Fibroblast of lung (primary cell): Measurements from ENCODE around the gene CLASP1. TPM values are rescaled to one million over a fixed set of nuclear protein-coding genes. Genes with fewer than 3 reads are reported as not detected.

Experiments
- DNase-seq, 2 donors: peaks; one replicate each; pipeline versions ENCODE4 v3.0.0 to v3.0.0-alpha.2; 2010; ENCODE audit warnings: low read depth in 2 of 2
- H2AFZ ChIP-seq: 2 replicates; pipeline ENCODE4 v1.5.1; 2012; ENCODE audit warnings: low read length, control low read depth, inconsistent platforms
- H3K27ac ChIP-seq: 2 replicates; pipeline ENCODE4 v1.5.1; 2011; ENCODE audit warnings: low read length, control low read depth; ENCODE audit not compliant: insufficient read depth
- H3K27me3 ChIP-seq: 2 replicates; pipeline ENCODE4 v1.5.1; 2011; ENCODE audit warnings: mild to moderate bottlenecking, low read length; ENCODE audit not compliant: control insufficient read depth, insufficient read depth
- H3K36me3 ChIP-seq: 2 replicates; pipeline ENCODE4 v1.5.1; 2011; ENCODE audit warnings: low read length; ENCODE audit not compliant: control insufficient read depth, insufficient read depth
- H3K4me1 ChIP-seq: 2 replicates; pipeline ENCODE4 v1.5.1; 2011; ENCODE audit warnings: low read length; ENCODE audit not compliant: control insufficient read depth, insufficient read depth; ENCODE audit errors: extremely low read depth
- H3K4me2 ChIP-seq: 2 replicates; pipeline ENCODE4 v1.5.1; 2011; ENCODE audit warnings: low read length, control low read depth; ENCODE audit not compliant: insufficient read depth; ENCODE audit errors: extremely low read depth
- H3K4me3 ChIP-seq, 4 experiments: fragments of 200-600 bp in 1 of 4; sonication (generic) in 1 of 4; replicated peaks in 1 of 4; 2 replicates each; pipeline ENCODE4 v1.5.1; 2011 to 2016; ENCODE audit warnings: low read length in 4 of 4, low read depth in 3 of 4, mild to moderate bottlenecking in 3 of 4, control low read depth in 2 of 4, inconsistent platforms in 1 of 4, mixed read lengths in 1 of 4; ENCODE audit not compliant: insufficient read depth in 1 of 4; ENCODE audit errors: control extremely low read depth in 1 of 4
- H3K79me2 ChIP-seq: 2 replicates; pipeline ENCODE4 v1.5.1; 2012; ENCODE audit warnings: mild to moderate bottlenecking, low read length, inconsistent platforms; ENCODE audit not compliant: control insufficient read depth, insufficient read depth
- H3K9ac ChIP-seq: 2 replicates; pipeline ENCODE4 v1.5.1; 2011; ENCODE audit warnings: mild to moderate bottlenecking, low read length, control low read depth; ENCODE audit not compliant: insufficient read depth
- H3K9me3 ChIP-seq: 2 replicates; pipeline ENCODE4 v1.5.1; 2012; ENCODE audit warnings: low read depth, low read length; ENCODE audit not compliant: control insufficient read depth, insufficient read depth
- H4K20me1 ChIP-seq: 2 replicates; pipeline ENCODE4 v1.5.1; 2011; ENCODE audit warnings: low read length; ENCODE audit not compliant: control insufficient read depth, insufficient read depth; ENCODE audit errors: extremely low read depth
- CTCF ChIP-seq, 2 donors: IDR thresholded peaks in 1 of 2; conservative IDR thresholded peaks in 1 of 2; 1 replicate in 1 of 2; 2 replicates in 1 of 2; pipeline ENCODE4 v1.5.1; 2011 to 2012; ENCODE audit warnings: low read length in 2 of 2, control low read depth in 1 of 2, inconsistent platforms in 1 of 2, low read depth in 1 of 2, mild to moderate bottlenecking in 1 of 2
- EZH2 ChIP-seq: IDR thresholded peaks from 2 replicates; pipeline ENCODE4 v1.5.1; 2012; ENCODE audit warnings: low read length, control low read depth, mild to moderate bottlenecking; ENCODE audit errors: missing control alignments
- polyA plus RNA-seq, 2 donors: library from polyadenylated mRNA; depleted of rRNA in 1 of 2; stranded (reverse) in 1 of 2; unstranded in 1 of 2; fragments of >200 nt; gene quantifications; 2 replicates each; pipeline ENCODE4 v1.2.1, GENCODE V29; 2011 to 2012; ENCODE audit warnings: missing spikeins in 1 of 2
- total RNA-seq: library from RNA; depleted of rRNA; stranded (reverse); fragments of >200 nt; gene quantifications from 2 replicates; pipeline ENCODE4 v1.2.1, GENCODE V29; 2014

The CLASP1 gene
- total and polyA plus RNA-seq, 2 donors (not counting 1 experiment from before 2014, with no cell fraction given): 6.0 to 48.4 TPM

GRCh38 chr2:121358291-121358690 is 291.0 kb downstream of the CLASP1 start:
- Histone ChIP-seq H3K4me1 (peaks cover 11% of the 10 kb centered on the region), H3K4me2 (no peak overlapping the region), H3K9ac (no peak overlapping the region), H3K27me3 (no peaks in the 10 kb centered on the region), H3K9me3 (no peaks in the 10 kb centered on the region), H3K4me3 (no peak overlapping the region), H2AFZ (no peak overlapping the region), H3K27ac (no peak overlapping the region), H4K20me1 (no peaks in the 10 kb centered on the region), H3K36me3 (peaks cover 13% of the 10 kb centered on the region), H3K79me2 (no peaks in the 10 kb centered on the region)
- TF ChIP-seq EZH2: no peak
- TF ChIP-seq CTCF (conservative IDR thresholded peaks at IDR 0.05 in 1 of 2, IDR thresholded peaks at IDR 0.05 in 1 of 2; ENCODE audit: low read depth in 1 of 2, low read length in 2 of 2): no peak
- DNase-seq: no peak

- no peak overlapping the region for H2AFZ ChIP-seq
- H3K9ac ChIP-seq: no peak overlapping the region
- H4K20me1 ChIP-seq: no peaks in the 10 kb centered on the region
- H3K36me3 ChIP-seq: peaks cover 6% of the 10 kb centered on the region
- H3K9me3 ChIP-seq: no peaks in the 10 kb centered on the region
- H3K4me2 ChIP-seq: no peak overlapping the region
- H3K27me3 ChIP-seq: no peaks in the 10 kb centered on the region
- no peak overlapping the region for H3K4me3 ChIP-seq
- DNase-seq: peak; percentile 59 to 80
- no peaks in the 10 kb centered on the region for H3K79me2 ChIP-seq
- TF ChIP-seq CTCF (conservative IDR thresholded peaks at IDR 0.05 in 1 of 2, IDR thresholded peaks at IDR 0.05 in 1 of 2; ENCODE audit: low read depth in 1 of 2, low read length in 2 of 2) (peak; percentile 80 to 92), EZH2 (no peak)
- H3K27ac ChIP-seq: no peak overlapping the region
- H3K4me1 ChIP-seq: peaks cover 3% of the 10 kb centered on the region
Observed at GRCh38 chr2:121356058-121356640, 293.1 kb downstream of the CLASP1 start.

GRCh38 chr2:121355488-121355887 is 293.8 kb downstream of the CLASP1 start:
- Histone ChIP-seq H3K36me3 (peaks cover 6% of the 10 kb centered on the region), H3K27ac (no peak overlapping the region), H3K79me2 (no peaks in the 10 kb centered on the region), H3K4me2 (no peak overlapping the region), H2AFZ (no peak overlapping the region), H3K27me3 (no peaks in the 10 kb centered on the region), H3K4me3 (no peak overlapping the region), H3K9me3 (no peaks in the 10 kb centered on the region), H3K9ac (no peak overlapping the region), H3K4me1 (no peaks in the 10 kb centered on the region), H4K20me1 (no peaks in the 10 kb centered on the region)
- no peak for TF ChIP-seq CTCF (conservative IDR thresholded peaks at IDR 0.05 in 1 of 2, IDR thresholded peaks at IDR 0.05 in 1 of 2; ENCODE audit: low read depth in 1 of 2, low read length in 2 of 2)
- TF ChIP-seq EZH2: no peak
- no peak for DNase-seq
